ENCODE results near the gene BHMT. TPM values are rescaled to one million over a fixed set of nuclear protein-coding genes. Genes with fewer than 3 reads are reported as not detected.
"Not testable (repeated sequence)": the region's sequence is repeated elsewhere in the genome, so short reads cannot be mapped to it uniquely, and the experiment has no call there.

Gene BHMT
- total RNA-seq, 2 experiments from 2014 or later = not detected

- Mint-ChIP-seq H3K36me3 (ENCODE audit: low read depth) (no peaks in the 10 kb centered on the region), H3K4me3 (no peak overlapping the region), H3K27ac (no peak overlapping the region), H3K9me3 (no peaks in the 10 kb centered on the region), H3K4me1 (ENCODE audit: low read depth) (no peaks in the 10 kb centered on the region), H3K27me3 (peaks cover 4% of the 10 kb centered on the region)
- H3K9me3 ChIP-seq (ENCODE audit: control insufficient read depth in 1 of 2, insufficient read depth in 1 of 2, low read length in 2 of 2) = no peaks in the 10 kb centered on the region
- H3K4me1 ChIP-seq (ENCODE audit: insufficient read depth, low read length) = no peaks in the 10 kb centered on the region
- intact Hi-C loops (cut with DNase I, micrococcal nuclease) = no loop called here
- DNase-seq (no peak), ATAC-seq (ENCODE audit: poor library complexity) (no peak)
- no peaks in the 10 kb centered on the region for H3K27me3 ChIP-seq (ENCODE audit: control insufficient read depth in 1 of 2, insufficient read depth in 2 of 2, low read length in 2 of 2)
- H3K27ac ChIP-seq (ENCODE audit: low read depth in 1 of 2, low read length in 2 of 2) = no peak overlapping the region
- no peak for TF ChIP-seq CTCF (IDR thresholded peaks at IDR 0.05)
- H3K36me3 ChIP-seq (ENCODE audit: insufficient read depth, low read length) = no peaks in the 10 kb centered on the region
- no peak overlapping the region for H3K4me3 ChIP-seq (ENCODE audit: low read length)
- POLR2A ChIA-PET = no interaction called here
- CTCF ChIA-PET = no interaction called here
Observed at GRCh38 chr5:79149433-79149832, 37.8 kb downstream of the BHMT start.

- H3K36me3 ChIP-seq (ENCODE audit: insufficient read depth, low read length) = no peaks in the 10 kb centered on the region
- Mint-ChIP-seq H3K4me1 (ENCODE audit: low read depth) (no peaks in the 10 kb centered on the region), H3K27ac (no peak overlapping the region), H3K36me3 (ENCODE audit: low read depth) (no peaks in the 10 kb centered on the region), H3K27me3 (no peaks in the 10 kb centered on the region), H3K4me3 (no peak overlapping the region), H3K9me3 (no peaks in the 10 kb centered on the region)
- H3K27ac ChIP-seq (ENCODE audit: low read depth in 1 of 2, low read length in 2 of 2) = no peak overlapping the region
- no peak for ATAC-seq (ENCODE audit: poor library complexity)
- H3K4me1 ChIP-seq (ENCODE audit: insufficient read depth, low read length) = no peaks in the 10 kb centered on the region
- H3K4me3 ChIP-seq (ENCODE audit: low read length) = no peak overlapping the region
- DNase-seq = no peak
- POLR2A ChIA-PET = no interaction called here
- no peaks in the 10 kb centered on the region for H3K9me3 ChIP-seq (ENCODE audit: control insufficient read depth in 1 of 2, insufficient read depth in 1 of 2, low read length in 2 of 2)
- TF ChIP-seq CTCF (IDR thresholded peaks at IDR 0.05) = no peak
- CTCF ChIA-PET = no interaction called here
- intact Hi-C loops (cut with DNase I, micrococcal nuclease) = no loop called here
- no peaks in the 10 kb centered on the region for H3K27me3 ChIP-seq (ENCODE audit: control insufficient read depth in 1 of 2, insufficient read depth in 2 of 2, low read length in 2 of 2)
Observed at GRCh38 chr5:79151942-79152671, 40.5 kb downstream of the BHMT start.

GRCh38 chr5:79157305-79157704, 45.7 kb downstream of the BHMT start:
- Mint-ChIP-seq H3K4me3 (no peak overlapping the region), H3K36me3 (ENCODE audit: low read depth) (no peaks in the 10 kb centered on the region), H3K27ac (no peak overlapping the region), H3K4me1 (ENCODE audit: low read depth) (no peaks in the 10 kb centered on the region), H3K27me3 (peaks cover 4% of the 10 kb centered on the region), H3K9me3 (no peaks in the 10 kb centered on the region)
- Histone ChIP-seq H3K4me1 (ENCODE audit: insufficient read depth, low read length) (no peaks in the 10 kb centered on the region), H3K9me3 (ENCODE audit: control insufficient read depth in 1 of 2, insufficient read depth in 1 of 2, low read length in 2 of 2) (no peaks in the 10 kb centered on the region), H3K27me3 (ENCODE audit: control insufficient read depth in 1 of 2, insufficient read depth in 2 of 2, low read length in 2 of 2) (no peaks in the 10 kb centered on the region), H3K4me3 (ENCODE audit: low read length) (no peak overlapping the region), H3K36me3 (ENCODE audit: insufficient read depth, low read length) (no peaks in the 10 kb centered on the region), H3K27ac (ENCODE audit: low read depth in 1 of 2, low read length in 2 of 2) (no peak overlapping the region)
- intact Hi-C loops (cut with DNase I, micrococcal nuclease) = no loop called here
- DNase-seq = no peak
- no peak for TF ChIP-seq CTCF (IDR thresholded peaks at IDR 0.05)
- no peak for ATAC-seq (ENCODE audit: poor library complexity)
- POLR2A ChIA-PET = no interaction called here
- CTCF ChIA-PET = interaction anchor here (1.2 kb wide), 1 partner anchor 24 kb away, joined by 3 read pairs; no protein-coding TSS in a partner anchor

- H3K4me1 Mint-ChIP-seq (ENCODE audit: low read depth); H3K27ac ChIP-seq (ENCODE audit: low read depth in 1 of 2, low read length in 2 of 2); H3K27me3 ChIP-seq (ENCODE audit: control insufficient read depth in 1 of 2, insufficient read depth in 2 of 2, low read length in 2 of 2); H3K9me3 ChIP-seq (ENCODE audit: control insufficient read depth in 1 of 2, insufficient read depth in 1 of 2, low read length in 2 of 2); ATAC-seq (ENCODE audit: poor library complexity); POLR2A ChIA-PET; H3K36me3 ChIP-seq (ENCODE audit: insufficient read depth, low read length); CTCF ChIA-PET; H3K27ac Mint-ChIP-seq; H3K4me1 ChIP-seq (ENCODE audit: insufficient read depth, low read length); H3K4me3 ChIP-seq (ENCODE audit: low read length); H3K4me3 Mint-ChIP-seq; intact Hi-C loops (cut with DNase I, micrococcal nuclease); DNase-seq; H3K9me3 Mint-ChIP-seq; H3K36me3 Mint-ChIP-seq (ENCODE audit: low read depth); H3K27me3 Mint-ChIP-seq: not testable (repeated sequence)
Observed at GRCh38 chr5:79161647-79162046, 50.0 kb downstream of the BHMT start.
